ENCODE data around the gene CAPG.
"Not testable (repeated sequence)": the region's sequence is repeated elsewhere in the genome, so short reads cannot be mapped to it uniquely, and the experiment has no call there.

The CAPG gene

GRCh38 chr2:85395912-85396475, 14.2 kb downstream of the CAPG start:
- no peak for DNase-seq

- no peak for DNase-seq
Measured at GRCh38 chr2:85394976-85395375, 15.2 kb downstream of the CAPG start.

GRCh38 chr2:85394261-85394681, 15.9 kb downstream of the CAPG start:
- DNase-seq = no peak

DNA sequence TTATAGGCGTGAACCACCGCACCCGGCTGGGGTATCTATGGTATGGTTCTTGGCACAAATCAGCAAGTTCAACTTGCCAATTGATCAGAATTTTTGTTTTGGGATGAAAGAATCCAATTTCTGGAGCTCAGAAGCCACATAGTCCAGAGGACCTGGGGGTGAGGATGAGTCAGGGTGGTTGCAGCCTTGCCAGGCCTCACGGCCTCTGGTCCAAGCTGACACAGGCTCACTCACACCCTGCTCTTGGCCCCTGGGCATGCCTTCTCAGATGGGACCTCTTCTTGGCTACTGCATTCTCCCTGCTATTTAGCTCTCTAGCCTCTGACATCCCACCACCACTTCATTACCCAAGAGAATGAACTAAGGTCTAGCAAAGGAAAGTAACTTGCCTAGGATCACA, 16.3 kb downstream of the CAPG start:
- DNase-seq = no peak

- DNase-seq = peak; percentile 50
Measured at GRCh38 chr2:85390941-85391669, 19.1 kb downstream of the CAPG start.

GRCh38 chr2:85388878-85389538, 21.2 kb downstream of the CAPG start:
- DNase-seq = no peak

DNA sequence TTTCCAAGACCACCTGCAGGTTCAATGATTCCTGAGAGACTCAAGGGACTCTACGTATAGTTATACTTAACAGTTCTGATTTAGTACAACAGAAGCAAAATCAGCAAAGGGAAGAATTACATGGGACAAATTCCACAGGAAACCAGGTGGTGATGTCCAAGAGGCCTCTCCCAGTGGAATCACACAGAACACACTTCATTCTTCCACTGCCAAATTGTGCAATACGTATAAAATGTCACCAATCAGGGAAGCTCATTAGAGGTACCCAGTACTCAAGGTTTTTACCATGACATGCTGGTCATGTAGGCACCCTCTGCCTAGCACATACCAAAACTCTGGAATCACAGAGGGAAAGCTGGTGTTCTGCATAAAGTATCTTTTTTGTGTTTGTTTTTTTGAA, 22.4 kb downstream of the CAPG start:
- no peak for DNase-seq

DNA sequence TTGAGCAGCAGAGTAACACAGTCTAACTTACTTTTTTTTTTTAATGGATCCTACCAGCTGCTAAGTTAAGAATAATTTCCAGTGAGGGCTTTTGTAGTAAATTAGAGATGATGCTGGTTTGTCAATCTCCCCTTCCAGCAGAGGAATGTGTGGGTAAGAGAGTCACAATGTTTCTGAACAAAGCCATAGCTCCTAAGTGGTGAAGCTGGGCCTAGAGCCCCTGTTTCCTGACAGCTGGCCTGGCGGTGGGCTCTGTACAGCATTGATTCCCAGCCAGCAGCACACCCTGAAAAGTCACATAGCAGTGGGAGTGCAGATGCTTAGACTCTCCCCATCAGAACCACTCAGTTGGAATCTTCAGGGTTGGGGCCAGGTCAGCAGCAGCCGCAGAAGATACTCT, 24.4 kb downstream of the CAPG start:
- no peak for DNase-seq

GRCh38 chr2:85383850-85384249, 26.3 kb downstream of the CAPG start:
- no peak for DNase-seq

DNA sequence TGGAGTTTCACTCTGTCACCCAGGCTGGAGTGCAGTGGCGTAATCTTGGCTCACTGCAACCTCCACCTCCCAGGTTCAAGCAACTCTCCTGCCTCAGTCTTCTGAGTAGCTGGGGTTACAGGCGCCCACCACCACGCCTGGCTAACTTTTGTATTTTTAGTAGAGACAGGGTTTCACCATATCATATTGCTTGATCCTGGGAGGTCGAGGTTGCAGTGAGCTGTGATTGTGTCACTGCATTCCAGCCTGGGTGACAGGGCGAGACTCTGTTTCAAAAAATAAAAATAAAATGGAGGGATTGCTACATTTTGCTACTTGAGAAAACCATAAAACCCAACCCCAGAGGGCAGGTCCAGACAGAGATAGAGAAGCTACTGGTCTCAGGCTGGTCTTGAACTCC, 27.0 kb downstream of the CAPG start:
- not testable (repeated sequence) for DNase-seq

DNA sequence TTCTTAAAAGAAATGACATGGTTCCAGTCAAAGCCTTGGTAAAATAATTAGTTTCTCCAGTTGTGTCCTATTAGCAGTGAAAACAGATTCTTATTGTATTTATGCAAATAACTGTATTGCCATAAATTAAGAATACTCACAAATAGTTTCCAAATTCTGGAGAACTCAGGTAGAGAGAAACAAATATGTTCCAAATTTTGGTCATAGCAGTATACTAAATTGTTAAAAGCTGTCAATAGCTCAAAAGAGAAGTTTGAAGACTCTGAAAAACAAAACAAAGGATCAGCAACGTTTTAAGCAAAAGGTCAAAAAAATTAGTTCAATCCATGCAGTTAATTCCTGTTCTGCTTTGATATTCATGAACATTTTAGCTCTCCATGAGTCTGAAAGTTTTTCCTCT, 30.1 kb downstream of the CAPG start:
- DNase-seq = no peak

DNA sequence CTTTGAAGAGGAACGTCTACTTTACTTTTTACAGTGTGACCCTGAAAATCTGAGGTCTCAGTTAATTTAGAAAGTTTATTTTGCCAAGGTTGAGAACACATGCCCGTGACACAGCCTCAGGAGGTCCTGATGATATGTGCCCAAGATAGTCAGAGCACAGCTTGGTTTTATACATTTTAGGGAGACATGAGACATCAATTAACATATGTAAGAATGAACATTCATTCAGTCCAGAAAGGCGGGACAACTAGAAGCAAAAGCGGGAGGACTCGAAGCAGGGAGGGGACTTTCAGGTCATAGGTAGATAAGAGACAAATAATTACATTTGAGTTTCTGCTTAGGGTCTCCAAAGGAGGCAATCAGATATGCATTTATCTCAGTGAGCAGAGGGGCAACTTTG, 31.9 kb downstream of the CAPG start:
- DNase-seq = no peak

DNA sequence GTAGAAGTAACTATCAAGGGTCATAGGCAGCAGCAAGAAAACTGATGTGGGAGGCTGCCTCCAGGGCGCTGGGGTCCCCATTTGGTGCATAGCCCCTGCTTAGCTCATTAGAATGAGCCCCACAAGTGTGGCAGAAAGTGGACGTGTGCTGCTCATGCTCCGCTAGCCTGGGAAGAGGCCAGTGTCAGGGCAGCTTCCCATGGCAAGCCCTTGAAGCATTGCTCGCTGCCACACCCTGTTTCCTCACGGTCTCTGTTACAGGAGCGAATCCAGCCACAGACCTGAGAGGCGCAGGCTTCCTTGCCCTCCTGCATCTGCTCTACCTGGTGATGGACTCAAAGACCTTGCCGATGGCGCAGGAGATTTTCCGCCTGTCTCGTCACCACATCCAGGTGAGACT, 33.1 kb downstream of the CAPG start:
- DNase-seq = no peak

GRCh38 chr2:85376291-85377065, 33.7 kb downstream of the CAPG start:
- DNase-seq = no peak

DNA sequence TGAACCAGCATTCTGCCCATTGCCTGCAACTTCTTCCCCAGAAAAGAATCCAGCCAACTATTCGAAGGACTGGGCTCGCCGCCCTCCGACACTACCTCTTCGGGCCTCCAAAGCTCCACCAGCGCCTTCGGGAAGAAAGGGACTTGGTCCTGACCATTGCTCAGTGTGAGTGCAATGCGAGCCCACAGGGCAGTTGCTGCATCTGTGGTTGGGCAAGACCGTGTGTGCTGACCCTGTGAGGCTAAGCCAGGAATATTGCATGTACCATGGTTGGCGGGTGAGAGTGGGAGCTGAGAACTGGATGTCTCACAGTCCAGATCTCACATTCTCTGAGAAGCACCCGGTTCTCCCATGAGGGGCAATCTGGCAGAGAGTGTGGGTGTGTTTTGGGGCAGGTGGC, 39.1 kb downstream of the CAPG start:
- no peak for DNase-seq

GRCh38 chr2:85369500-85369899, 40.7 kb downstream of the CAPG start:
- no peak for DNase-seq

DNA sequence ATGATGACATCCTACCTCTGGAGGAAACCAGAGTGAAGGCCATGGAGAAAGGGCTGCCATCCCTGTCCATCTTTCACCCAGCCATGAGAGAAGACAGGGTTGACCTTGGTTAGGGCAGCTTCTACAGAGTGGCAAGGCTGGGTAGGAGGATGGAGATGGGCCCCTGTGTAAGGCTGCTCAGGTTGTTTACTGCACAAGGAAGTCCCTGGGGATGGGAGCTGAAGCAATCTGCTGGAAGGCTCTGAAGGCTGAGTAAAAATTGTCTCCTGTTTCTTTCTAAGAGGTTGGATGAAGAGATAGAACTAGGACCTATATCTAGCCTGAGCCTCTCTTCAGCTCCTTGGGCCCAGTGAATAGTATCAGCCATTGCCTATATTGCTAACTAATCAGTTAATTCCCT, 41.2 kb downstream of the CAPG start:
- DNase-seq = no peak

DNA sequence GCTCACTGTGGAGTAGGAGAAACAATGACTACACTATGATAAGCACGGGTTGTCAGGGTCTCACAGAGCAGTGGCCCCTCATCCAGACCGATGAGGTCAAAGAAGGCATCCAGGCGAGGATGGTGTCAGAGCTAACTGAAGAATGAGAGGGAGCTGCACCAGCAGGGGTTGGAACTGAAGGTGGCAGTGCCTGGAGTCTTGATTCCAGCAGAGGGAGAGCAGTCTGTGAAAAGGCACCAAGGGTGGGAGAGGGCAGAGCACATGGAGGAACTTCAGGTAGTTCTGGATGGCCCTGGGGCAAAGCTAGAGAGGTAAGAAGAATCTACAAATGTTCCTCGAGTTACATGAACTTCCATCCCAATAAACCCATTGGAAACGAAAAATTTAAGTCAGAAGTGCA, 43.0 kb downstream of the CAPG start:
- no peak for DNase-seq

GRCh38 chr2:85362653-85363387, 47.3 kb downstream of the CAPG start:
- not testable (repeated sequence) for DNase-seq

GRCh38 chr2:85357736-85358135, 52.4 kb downstream of the CAPG start:
- DNase-seq = no peak

DNA sequence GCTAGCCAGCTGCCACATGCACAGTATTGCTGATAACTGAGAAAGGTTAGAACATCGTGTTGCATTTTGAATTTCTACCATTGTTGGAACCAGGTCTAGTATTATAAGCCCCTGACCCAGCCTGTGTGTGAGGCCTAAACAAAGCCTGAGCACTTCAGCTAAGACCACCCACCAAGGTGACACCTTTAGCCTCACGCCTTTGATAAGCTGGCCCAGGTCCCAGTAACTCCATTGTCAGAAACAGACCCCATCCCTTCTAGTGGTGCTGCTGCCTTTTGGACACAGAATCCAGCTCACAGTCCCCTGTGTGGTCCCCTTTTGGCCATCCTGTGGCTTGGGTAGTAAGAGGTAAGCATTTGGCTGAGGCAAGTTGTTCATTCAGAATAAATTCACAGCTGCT, 54.0 kb downstream of the CAPG start:
- DNase-seq = no peak

DNA sequence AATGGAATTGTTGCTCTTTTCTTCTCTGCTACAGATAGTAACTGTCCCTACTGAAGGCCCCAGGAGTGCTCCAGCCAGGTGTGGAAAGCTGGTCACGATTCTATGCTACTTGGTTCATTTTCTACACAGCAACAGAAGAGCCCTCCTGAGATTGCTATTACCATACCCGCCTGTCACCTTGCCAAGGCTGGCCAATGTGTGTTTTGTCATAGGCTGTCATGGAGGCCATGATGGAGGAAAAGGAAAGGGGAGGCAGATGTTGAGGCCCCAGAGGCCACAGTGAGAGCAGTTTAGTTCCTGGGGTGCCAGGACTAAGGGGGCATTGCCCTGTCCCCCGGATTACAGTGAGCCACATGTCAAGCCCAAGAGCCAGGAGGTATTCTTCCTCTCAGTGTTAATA, 54.6 kb downstream of the CAPG start:
- no peak for DNase-seq

- no peak for DNase-seq
Measured at GRCh38 chr2:85355073-85355410, 55.1 kb downstream of the CAPG start.

All from NCI-H1694 treated with DMSO at 0.1 percent for 48 hours (cell line).